H9 (cell line): Measurements from ENCODE around the gene CCDC88A. TPM values are rescaled to one million over a fixed set of nuclear protein-coding genes. Genes with fewer than 3 reads are reported as not detected.
A peak's percentile ranks its signal among the peaks of the same experiment; 100 is the strongest.

Experiments used
- DNase-seq: peaks from one replicate; pipeline ENCODE4 v3.0.0-alpha.2; 2017
- H2AFZ ChIP-seq: one replicate; pipeline ENCODE4 v1.6.1; 2013; ENCODE audit warnings: mild to moderate bottlenecking, low read length, control low read depth, moderate library complexity
- H2AK5ac ChIP-seq: 2 replicates; pipeline ENCODE4 v1.6.1; 2013; ENCODE audit warnings: low read length, control low read depth, mixed read lengths; ENCODE audit not compliant: insufficient read length
- H2BK120ac ChIP-seq: one replicate; pipeline ENCODE4 v1.6.1; 2013; ENCODE audit warnings: low read depth, mild to moderate bottlenecking, low read length, control low read depth, inconsistent platforms; ENCODE audit not compliant: poor library complexity, severe bottlenecking
- H2BK12ac ChIP-seq: 2 replicates; pipeline ENCODE4 v1.6.1; 2013; ENCODE audit warnings: low read length, control low read depth, mixed read lengths, low read depth; ENCODE audit not compliant: insufficient read length
- H2BK15ac ChIP-seq: 2 replicates; pipeline ENCODE4 v1.6.1; 2013; ENCODE audit warnings: low read depth, low read length, control low read depth
- H2BK20ac ChIP-seq: one replicate; pipeline ENCODE4 v1.6.1; 2013; ENCODE audit warnings: low read depth, mild to moderate bottlenecking, low read length, control low read depth, inconsistent platforms; ENCODE audit not compliant: poor library complexity, severe bottlenecking
- H2BK5ac ChIP-seq: 2 replicates; pipeline ENCODE4 v1.6.1; 2013; ENCODE audit warnings: low read length, control low read depth, mixed read lengths; ENCODE audit not compliant: insufficient read length
- H3K14ac ChIP-seq: 2 replicates; pipeline ENCODE4 v1.6.1; 2013; ENCODE audit warnings: low read length, control low read depth; ENCODE audit not compliant: insufficient read depth
- H3K18ac ChIP-seq: 2 replicates; pipeline ENCODE4 v1.6.1; 2013; ENCODE audit warnings: low read depth, mild to moderate bottlenecking, mixed read lengths, low read length, control low read depth; ENCODE audit not compliant: insufficient read length
- H3K23ac ChIP-seq: 2 replicates; pipeline ENCODE4 v1.6.1; 2013; ENCODE audit warnings: low read length, control low read depth, mixed read lengths, low read depth; ENCODE audit not compliant: insufficient read length
- H3K23me2 ChIP-seq: 2 replicates; pipeline ENCODE4 v1.6.1; 2013; ENCODE audit warnings: low read depth, mild to moderate bottlenecking, mixed read lengths, low read length, control low read depth; ENCODE audit not compliant: insufficient read length, poor library complexity, severe bottlenecking
- H3K27ac ChIP-seq: 2 replicates; pipeline ENCODE4 v1.5.1; 2013; ENCODE audit warnings: low read length, control low read depth, mixed read lengths, low read depth; ENCODE audit not compliant: insufficient read length
- H3K27me3 ChIP-seq: 2 replicates; pipeline ENCODE4 v1.6.1; 2013; ENCODE audit warnings: low read length, control low read depth, inconsistent platforms; ENCODE audit not compliant: insufficient read depth
- H3K4ac ChIP-seq: 2 replicates; pipeline ENCODE4 v1.6.1; 2013; ENCODE audit warnings: low read depth, mild to moderate bottlenecking, control low read depth, inconsistent platforms, low read length, moderate library complexity
- H3K4me1 ChIP-seq: 2 replicates; pipeline ENCODE4 v1.6.1; 2013; ENCODE audit warnings: low read length, control low read depth, inconsistent platforms; ENCODE audit not compliant: insufficient read depth
- H3K4me2 ChIP-seq: 2 replicates; pipeline ENCODE4 v1.6.1; 2013; ENCODE audit warnings: low read length, control low read depth, mixed read lengths; ENCODE audit not compliant: insufficient read length, insufficient read depth
- H3K56ac ChIP-seq: 2 replicates; pipeline ENCODE4 v1.6.1; 2013; ENCODE audit warnings: low read depth, mild to moderate bottlenecking, mixed read lengths, low read length, control low read depth; ENCODE audit not compliant: insufficient read length
- H3K79me1 ChIP-seq: 2 replicates; pipeline ENCODE4 v1.6.1; 2013; ENCODE audit warnings: low read depth, mild to moderate bottlenecking, moderate library complexity, low read length, control low read depth, inconsistent platforms; ENCODE audit not compliant: insufficient read depth, poor library complexity, severe bottlenecking
- H3K79me2 ChIP-seq: 2 replicates; pipeline ENCODE4 v1.6.1; 2013; ENCODE audit warnings: low read length, control low read depth, inconsistent platforms; ENCODE audit not compliant: insufficient read depth
- H3K9ac ChIP-seq: 2 replicates; pipeline ENCODE4 v1.6.1; 2013; ENCODE audit warnings: low read length, control low read depth, mixed read lengths; ENCODE audit not compliant: insufficient read length; ENCODE audit errors: extremely low read depth
- H3K9me3 ChIP-seq: one replicate; pipeline ENCODE4 v1.6.1; 2013; ENCODE audit warnings: low read depth, low read length, inconsistent platforms; ENCODE audit not compliant: control insufficient read depth
- H3T11ph ChIP-seq: one replicate; pipeline ENCODE4 v1.6.1; 2013; ENCODE audit warnings: mild to moderate bottlenecking, low read length, control low read depth, inconsistent platforms
- H4K20me1 ChIP-seq: one replicate; pipeline ENCODE4 v1.6.1; 2013; ENCODE audit not compliant: control insufficient read depth, insufficient read length, insufficient read depth
- H4K5ac ChIP-seq: 2 replicates; pipeline ENCODE4 v1.6.1; 2013; ENCODE audit warnings: low read depth, mild to moderate bottlenecking, mixed read lengths, low read length, control low read depth; ENCODE audit not compliant: insufficient read length
- H4K8ac ChIP-seq: replicated peaks from 2 replicates; pipeline ENCODE4 v1.6.1; 2013; ENCODE audit warnings: low read length, control low read depth, mixed read lengths, low read depth; ENCODE audit not compliant: insufficient read length
- H4K91ac ChIP-seq: 2 replicates; pipeline ENCODE4 v1.6.1; 2013; ENCODE audit warnings: low read depth, mild to moderate bottlenecking, moderate library complexity, mixed read lengths, low read length, control low read depth; ENCODE audit not compliant: insufficient read length
- H3K27ac Mint-ChIP-seq, 3 experiments: 2 replicates in 2 of 3; 3 replicates in 1 of 3; pipeline ENCODE4 v1.8.0; 2020 to 2021; ENCODE audit warnings: mixed read lengths in 3 of 3, mild to moderate bottlenecking in 1 of 3, moderate library complexity in 1 of 3
- H3K27me3 Mint-ChIP-seq: 2 replicates; pipeline ENCODE4 v1.8.0; 2021; ENCODE audit warnings: low read depth, mild to moderate bottlenecking, moderate library complexity, mixed read lengths
- H3K36me3 Mint-ChIP-seq, 3 experiments: 2 replicates in 2 of 3; 3 replicates in 1 of 3; pipeline ENCODE4 v1.8.0; 2020 to 2021; ENCODE audit warnings: low read depth in 3 of 3, mixed read lengths in 3 of 3; ENCODE audit not compliant: insufficient read depth in 1 of 3
- H3K4me1 Mint-ChIP-seq, 2 experiments: 2 replicates each; pipeline ENCODE4 v1.8.0; 2020; ENCODE audit warnings: mixed read lengths in 2 of 2
- H3K4me3 Mint-ChIP-seq, 2 experiments: 2 replicates in 1 of 2; 3 replicates in 1 of 2; pipeline ENCODE4 v1.8.0; 2020 to 2021; ENCODE audit warnings: mild to moderate bottlenecking in 2 of 2, mixed read lengths in 2 of 2, moderate library complexity in 1 of 2
- H3K9me3 Mint-ChIP-seq, 2 experiments: 2 replicates in 1 of 2; 3 replicates in 1 of 2; pipeline ENCODE4 v1.8.0; 2020; ENCODE audit warnings: mild to moderate bottlenecking in 2 of 2, mixed read lengths in 2 of 2, moderate library complexity in 1 of 2
- WGBS: extraction: QIAGEN DNeasy Blood & Tissue Kit; methylation state at CpG from one replicate; pipeline ENCODE4 v1.1.7; 2013; ENCODE audit warnings: missing lambda C conversion rate, low lambda C conversion rate, mixed read lengths; ENCODE audit not compliant: insufficient read length; ENCODE audit errors: extremely low coverage; 5-methylcytosine and 5-hydroxymethylcytosine counted together
- total RNA-seq: library from RNA; stranded (reverse); gene quantifications from 2 replicates; pipeline ENCODE4 v1.2.1, GENCODE V29; 2021
- TF ChIP-seq, protein P1 (sequence below): fragments of 200-600 bp; sonication (generic); conservative IDR thresholded peaks from 3 replicates; pipeline ENCODE4 v1.8.0; 2021; ENCODE audit warnings: antibody characterized with exemption, mild to moderate bottlenecking

CCDC88A gene
- total RNA-seq, 1 experiment from 2014 or later = 91.8 TPM

DNA sequence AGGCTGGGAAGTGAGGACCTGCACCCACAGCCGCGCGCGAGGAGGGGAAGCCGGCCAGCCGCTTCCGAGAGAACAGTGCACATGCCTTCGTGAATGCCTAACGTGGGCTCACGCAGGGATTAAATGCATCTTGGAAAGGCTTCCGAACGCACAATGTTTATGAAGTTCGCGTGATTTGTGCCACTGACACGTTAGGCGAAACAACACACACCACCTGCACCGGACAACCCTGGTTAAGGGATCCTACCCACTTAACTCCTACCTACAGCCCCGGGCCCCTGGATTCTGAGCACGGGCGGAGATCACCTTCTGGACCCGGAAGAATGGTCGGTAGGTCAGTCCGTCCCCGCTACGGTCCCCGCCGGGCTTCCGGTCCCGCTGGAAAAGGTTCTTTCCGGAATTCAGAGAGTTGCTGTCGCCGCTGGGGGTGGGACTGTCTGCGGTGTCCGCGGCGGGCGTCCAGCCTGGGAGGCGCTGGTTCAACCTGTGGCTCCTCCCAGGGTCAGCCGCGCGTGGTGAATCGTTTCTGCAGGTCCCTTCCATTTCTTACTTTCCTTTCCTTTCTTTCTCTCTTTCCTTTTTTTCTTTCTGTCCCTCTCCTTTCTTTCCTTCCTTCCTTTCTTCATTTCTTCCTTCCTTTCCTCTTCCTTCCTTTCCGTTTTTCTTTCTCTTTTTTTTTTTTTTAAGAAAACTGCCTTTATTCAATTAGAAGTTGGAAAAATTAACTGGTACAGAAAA is 150.6 kb downstream of the CCDC88A start, which contains the start of gene MTIF2:
TSS of gene MTIF2 (minus strand) at position 325 of the 738 bp plus-strand sequence. CDS start 5,373 bp downstream, outside the sequence.
- no peak within 1 kb of the TSS for H2BK12ac ChIP-seq
- no peaks in the 10 kb centered on the region for H3K79me2 ChIP-seq
- H3K9ac ChIP-seq = peak within 1 kb of the TSS; percentile 99
- TF ChIP-seq, protein P1, sequence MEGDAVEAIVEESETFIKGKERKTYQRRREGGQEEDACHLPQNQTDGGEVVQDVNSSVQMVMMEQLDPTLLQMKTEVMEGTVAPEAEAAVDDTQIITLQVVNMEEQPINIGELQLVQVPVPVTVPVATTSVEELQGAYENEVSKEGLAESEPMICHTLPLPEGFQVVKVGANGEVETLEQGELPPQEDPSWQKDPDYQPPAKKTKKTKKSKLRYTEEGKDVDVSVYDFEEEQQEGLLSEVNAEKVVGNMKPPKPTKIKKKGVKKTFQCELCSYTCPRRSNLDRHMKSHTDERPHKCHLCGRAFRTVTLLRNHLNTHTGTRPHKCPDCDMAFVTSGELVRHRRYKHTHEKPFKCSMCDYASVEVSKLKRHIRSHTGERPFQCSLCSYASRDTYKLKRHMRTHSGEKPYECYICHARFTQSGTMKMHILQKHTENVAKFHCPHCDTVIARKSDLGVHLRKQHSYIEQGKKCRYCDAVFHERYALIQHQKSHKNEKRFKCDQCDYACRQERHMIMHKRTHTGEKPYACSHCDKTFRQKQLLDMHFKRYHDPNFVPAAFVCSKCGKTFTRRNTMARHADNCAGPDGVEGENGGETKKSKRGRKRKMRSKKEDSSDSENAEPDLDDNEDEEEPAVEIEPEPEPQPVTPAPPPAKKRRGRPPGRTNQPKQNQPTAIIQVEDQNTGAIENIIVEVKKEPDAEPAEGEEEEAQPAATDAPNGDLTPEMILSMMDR = no peak
- no peak within 1 kb of the TSS for H2AK5ac ChIP-seq
- H3K4ac ChIP-seq = no peak within 1 kb of the TSS
- H3K27ac ChIP-seq = peak within 1 kb of the TSS; percentile 73
- peak within 1 kb of the TSS; percentile 7 to 98 (median 96) for H3K27ac Mint-ChIP-seq
- H3K4me1 ChIP-seq = no peaks in the 10 kb centered on the region; the same call in 1 of the 2 replicates
- H3K27me3 ChIP-seq = no peaks in the 10 kb centered on the region
- no peaks in the 10 kb centered on the region for H4K20me1 ChIP-seq
- no peak within 1 kb of the TSS for H3K56ac ChIP-seq
- peak within 1 kb of the TSS; percentile 89 for H4K5ac ChIP-seq
- no CpG with 5 or more reads among the region's 43 CpGs for WGBS
- peak within 1 kb of the TSS; percentile 86 for H4K8ac ChIP-seq
- peak; percentile 95 for DNase-seq
- H3K23me2 ChIP-seq = peaks cover 8% of the 10 kb centered on the region
- H3K4me1 Mint-ChIP-seq = peaks cover 10 to 13% of the 10 kb centered on the region in 2 experiments
- no peak within 1 kb of the TSS for H2AFZ ChIP-seq
- H2BK120ac ChIP-seq = no peak within 1 kb of the TSS
- H3K27me3 Mint-ChIP-seq = no peaks in the 10 kb centered on the region
- no peaks in the 10 kb centered on the region for H3K9me3 ChIP-seq
- H3K4me2 ChIP-seq = peak within 1 kb of the TSS; percentile 97
- H3T11ph ChIP-seq = no peak within 1 kb of the TSS
- peaks cover 0 to 13% (median 11%) of the 10 kb centered on the region in 3 experiments; a peak in 4 of 7 replicates for H3K36me3 Mint-ChIP-seq
- no peaks in the 10 kb centered on the region; a peak in 1 of 5 replicates for H3K9me3 Mint-ChIP-seq
- no peak within 1 kb of the TSS for H4K91ac ChIP-seq
- H3K23ac ChIP-seq = no peak within 1 kb of the TSS
- peak within 1 kb of the TSS; percentile 94 for H3K14ac ChIP-seq
- H3K18ac ChIP-seq = peak within 1 kb of the TSS; percentile 87
- H2BK5ac ChIP-seq = peak within 1 kb of the TSS; percentile 35
- H2BK20ac ChIP-seq = no peak within 1 kb of the TSS
- H3K4me3 Mint-ChIP-seq = peak within 1 kb of the TSS; percentile 82 to 94
- H2BK15ac ChIP-seq = no peak within 1 kb of the TSS
- H3K79me1 ChIP-seq = no peaks in the 10 kb centered on the region
